Coronary artery (tissue), 2 donors: ENCODE data around the gene RABGEF1.
"Not testable (repeated sequence)": the region's sequence is repeated elsewhere in the genome, so short reads cannot be mapped to it uniquely, and the experiment has no call there.

Source experiments
- DNase-seq: peaks from one replicate; pipeline ENCODE4 v3.0.0-alpha.2; 2017; ENCODE audit warnings: low spot score
- H3K27ac ChIP-seq, 2 donors: fragments of 200-600 bp; sonication (generic); one replicate each; pipeline ENCODE4 v1.5.1; 2016 to 2019
- H3K4me3 ChIP-seq: fragments of 200-600 bp; sonication (generic); 2 replicates; pipeline ENCODE4 v1.5.1; 2016; ENCODE audit warnings: mild to moderate bottlenecking, moderate library complexity
- CTCF ChIP-seq: fragments of 200-600 bp; sonication (generic); IDR thresholded peaks from one replicate; pipeline ENCODE4 v1.5.1; 2019; ENCODE audit warnings: antibody characterized with exemption

The RABGEF1 gene

GRCh38 chr7:66741710-66742049 lies 1.1 kb downstream of the RABGEF1 start:
- no peak for TF ChIP-seq CTCF
- DNase-seq, result no peak
- peak overlapping the region; percentile 92 for H3K4me3 ChIP-seq
- H3K27ac ChIP-seq, result peak overlapping the region; percentile 99

- H3K27ac ChIP-seq, result peak overlapping the region in 1 of 2 donors; percentile 26
- not testable (repeated sequence) for H3K4me3 ChIP-seq, DNase-seq
Measured at GRCh38 chr7:66742298-66742697, 1.8 kb downstream of the RABGEF1 start.

- no peak for DNase-seq
- TF ChIP-seq CTCF, result no peak
Measured at GRCh38 chr7:66743920-66744319, 3.4 kb downstream of the RABGEF1 start.

GRCh38 chr7:66747385-66747784 lies 6.9 kb downstream of the RABGEF1 start:
- no peak overlapping the region for H3K4me3 ChIP-seq
- no peak for TF ChIP-seq CTCF
- no peak for DNase-seq
- H3K27ac ChIP-seq, result no peak overlapping the region

More at GRCh38 chr7:66743920-66744319, 3.4 kb downstream of the RABGEF1 start:
- Histone ChIP-seq H3K27ac (no peak overlapping the region), H3K4me3 (no peak overlapping the region)

GRCh38 chr7:66747881-66748511 lies 7.5 kb downstream of the RABGEF1 start:
- no peak for TF ChIP-seq CTCF
- DNase-seq, result no peak
- Histone ChIP-seq H3K27ac (no peak overlapping the region), H3K4me3 (no peak overlapping the region)

GRCh38 chr7:66748791-66749190 lies 8.3 kb downstream of the RABGEF1 start:
- DNase-seq, result no peak
- no peak for TF ChIP-seq CTCF
- Histone ChIP-seq H3K27ac (no peak overlapping the region), H3K4me3 (no peak overlapping the region)

- TF ChIP-seq CTCF, result no peak
- no peak overlapping the region for H3K4me3 ChIP-seq
- no peak overlapping the region for H3K27ac ChIP-seq
- DNase-seq, result no peak
Measured at GRCh38 chr7:66751945-66752344, 11.4 kb downstream of the RABGEF1 start.
